Transverse colon (tissue), 3 donors: Measurements from ENCODE around the gene TTC23.

Experiments used
- CTCF ChIP-seq, 5 experiments: fragments of 200-600 bp in 3 of 5; fragments of 450-650 bp in 2 of 5; sonication (generic) in 3 of 5; IDR thresholded peaks; 1 replicate in 2 of 5; 2 replicates in 3 of 5; pipeline ENCODE4 v1.5.1; 2016 to 2017; ENCODE audit warnings: antibody characterized with exemption in 5 of 5, inconsistent platforms in 3 of 5, mild to moderate bottlenecking in 2 of 5, moderate library complexity in 1 of 5
- POLR2A ChIP-seq: fragments of 450-650 bp; IDR thresholded peaks from one replicate; pipeline ENCODE4 v1.6.1; 2016; ENCODE audit warnings: antibody characterized with exemption, mild to moderate bottlenecking, moderate library complexity

- TF ChIP-seq CTCF (IDR thresholded peaks at IDR 0.05) (no peak), POLR2A (no peak)
Observed at GRCh38 chr15:99232740-99233139, 16.6 kb downstream of the TTC23 start.
